Vagina (tissue), 2 donors: ENCODE results near the gene TBL1X.

Source experiments
- POLR2A ChIP-seq, 2 donors: fragments of 450-650 bp; IDR thresholded peaks; one replicate each; pipeline ENCODE4 v1.6.1; 2017; ENCODE audit warnings: antibody characterized with exemption in 2 of 2, mild to moderate bottlenecking in 2 of 2, moderate library complexity in 2 of 2
- POLR2AphosphoS5 ChIP-seq, 2 donors: sonication (generic); formaldehyde crosslinking; IDR thresholded peaks; one replicate each; pipeline ENCODE4 v1.9.0; 2017; ENCODE audit warnings: antibody characterized with exemption in 2 of 2, mild to moderate bottlenecking in 2 of 2, low read depth in 1 of 2; ENCODE audit not compliant: insufficient read depth in 1 of 2
- TF ChIP-seq, protein P1 (sequence below), 3 experiments: fragments of 450-650 bp in 2 of 3; fragments of 200-600 bp in 1 of 3; sonication (generic) in 1 of 3; IDR thresholded peaks; one replicate each; pipeline ENCODE4 v1.5.1; 2017 to 2019; ENCODE audit warnings: antibody characterized with exemption in 3 of 3, mild to moderate bottlenecking in 2 of 3, moderate library complexity in 2 of 3

GRCh38 chrX:9710332-9710731, 245.5 kb downstream of the TBL1X start:
- TF ChIP-seq, protein P1, sequence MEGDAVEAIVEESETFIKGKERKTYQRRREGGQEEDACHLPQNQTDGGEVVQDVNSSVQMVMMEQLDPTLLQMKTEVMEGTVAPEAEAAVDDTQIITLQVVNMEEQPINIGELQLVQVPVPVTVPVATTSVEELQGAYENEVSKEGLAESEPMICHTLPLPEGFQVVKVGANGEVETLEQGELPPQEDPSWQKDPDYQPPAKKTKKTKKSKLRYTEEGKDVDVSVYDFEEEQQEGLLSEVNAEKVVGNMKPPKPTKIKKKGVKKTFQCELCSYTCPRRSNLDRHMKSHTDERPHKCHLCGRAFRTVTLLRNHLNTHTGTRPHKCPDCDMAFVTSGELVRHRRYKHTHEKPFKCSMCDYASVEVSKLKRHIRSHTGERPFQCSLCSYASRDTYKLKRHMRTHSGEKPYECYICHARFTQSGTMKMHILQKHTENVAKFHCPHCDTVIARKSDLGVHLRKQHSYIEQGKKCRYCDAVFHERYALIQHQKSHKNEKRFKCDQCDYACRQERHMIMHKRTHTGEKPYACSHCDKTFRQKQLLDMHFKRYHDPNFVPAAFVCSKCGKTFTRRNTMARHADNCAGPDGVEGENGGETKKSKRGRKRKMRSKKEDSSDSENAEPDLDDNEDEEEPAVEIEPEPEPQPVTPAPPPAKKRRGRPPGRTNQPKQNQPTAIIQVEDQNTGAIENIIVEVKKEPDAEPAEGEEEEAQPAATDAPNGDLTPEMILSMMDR (IDR thresholded peaks at IDR 0.05): no peak
- TF ChIP-seq POLR2A (IDR thresholded peaks at IDR 0.05) (no peak), POLR2AphosphoS5 (IDR thresholded peaks at IDR 0.05; ENCODE audit: insufficient read depth in 1 of 2, low read depth in 1 of 2) (no peak)
